ENCODE results near the gene C3AR1.

- TF ChIP-seq CTCF (IDR thresholded peaks at IDR 0.05) (no peak), POLR2AphosphoS5 (IDR thresholded peaks at IDR 0.05) (no peak)
These were observed 10.2 kb upstream of the C3AR1 start for GRCh38 chr12:8076366-8076765.
